Esophagus muscularis mucosa (tissue), 4 donors: ENCODE measurements around the gene SPNS1. TPM values are rescaled to one million over a fixed set of nuclear protein-coding genes. Genes with fewer than 3 reads are reported as not detected.
"Not testable (repeated sequence)": the region's sequence is repeated elsewhere in the genome, so short reads cannot be mapped to it uniquely, and the experiment has no call there.

Source experiments
- DNase-seq: peaks from one replicate; pipeline ENCODE4 v3.0.0-alpha.2; 2017; ENCODE audit errors: extremely low spot score
- H3K27ac ChIP-seq, 4 donors: fragments of 200-600 bp; sonication (generic); replicated peaks in 1 of 4; 1 replicate in 3 of 4; 2 replicates in 1 of 4; pipeline ENCODE4 v1.5.1; 2016 to 2019; ENCODE audit warnings: mild to moderate bottlenecking in 1 of 4
- H3K27me3 ChIP-seq, 4 donors: fragments of 200-600 bp; sonication (generic); one replicate each; pipeline versions ENCODE4 v1.5.1 to v1.6.0; 2016 to 2019
- H3K36me3 ChIP-seq, 4 donors: fragments of 200-600 bp; sonication (generic); one replicate each; pipeline ENCODE4 v1.5.1; 2016 to 2019
- H3K4me1 ChIP-seq, 4 donors: fragments of 200-600 bp; sonication (generic); one replicate each; pipeline ENCODE4 v1.5.1; 2016 to 2019
- H3K4me3 ChIP-seq, 4 donors: fragments of 200-600 bp; sonication (generic); 1 replicate in 2 of 4; 2 replicates in 2 of 4; pipeline ENCODE4 v1.5.1; 2016 to 2019; ENCODE audit warnings: mild to moderate bottlenecking in 4 of 4, moderate library complexity in 1 of 4
- H3K9me3 ChIP-seq, 4 donors: fragments of 200-600 bp; sonication (generic); 1 replicate in 3 of 4; 2 replicates in 1 of 4; pipeline ENCODE4 v1.5.1; 2016 to 2019
- EP300 ChIP-seq: sonication (generic); formaldehyde crosslinking; IDR thresholded peaks from one replicate; pipeline ENCODE4 v1.6.1; 2017; ENCODE audit warnings: antibody characterized with exemption
- POLR2A ChIP-seq: fragments of 450-650 bp; IDR thresholded peaks from one replicate; pipeline ENCODE4 v1.6.1; 2017; ENCODE audit warnings: antibody characterized with exemption, moderate library complexity, mild to moderate bottlenecking, low read depth
- POLR2AphosphoS5 ChIP-seq, 2 donors: sonication (generic); formaldehyde crosslinking; IDR thresholded peaks; one replicate each; pipeline ENCODE4 v1.6.1; 2017; ENCODE audit warnings: antibody characterized with exemption in 2 of 2
- WGBS: methylation state at CpG from one replicate; pipeline ENCODE4 v1.1.5; 2018; 5-methylcytosine and 5-hydroxymethylcytosine counted together
- intact Hi-C: fragments of 100-400 bp; cut with DNase I; formaldehyde crosslinking; loops from one replicate; pipeline ENCODE4 v1.15.1; 2023
- total RNA-seq, 4 donors: library from RNA; depleted of rRNA; stranded (reverse); fragments of >200 nt; gene quantifications; one replicate each; pipeline versions ENCODE4 v1.1.0 to v1.2.1, GENCODE V29; 2016
- TF ChIP-seq, protein P1 (sequence below), 3 experiments: fragments of 200-600 bp in 2 of 3; fragments of 450-650 bp in 1 of 3; sonication (generic) in 2 of 3; IDR thresholded peaks; one replicate each; pipeline ENCODE4 v1.5.1; 2017 to 2019; ENCODE audit warnings: antibody characterized with exemption in 3 of 3, mild to moderate bottlenecking in 2 of 3, moderate library complexity in 1 of 3

The SPNS1 gene
- total RNA-seq, 4 donors from 2014 or later: 12.9 to 36.0 (median 21.8) TPM

DNA sequence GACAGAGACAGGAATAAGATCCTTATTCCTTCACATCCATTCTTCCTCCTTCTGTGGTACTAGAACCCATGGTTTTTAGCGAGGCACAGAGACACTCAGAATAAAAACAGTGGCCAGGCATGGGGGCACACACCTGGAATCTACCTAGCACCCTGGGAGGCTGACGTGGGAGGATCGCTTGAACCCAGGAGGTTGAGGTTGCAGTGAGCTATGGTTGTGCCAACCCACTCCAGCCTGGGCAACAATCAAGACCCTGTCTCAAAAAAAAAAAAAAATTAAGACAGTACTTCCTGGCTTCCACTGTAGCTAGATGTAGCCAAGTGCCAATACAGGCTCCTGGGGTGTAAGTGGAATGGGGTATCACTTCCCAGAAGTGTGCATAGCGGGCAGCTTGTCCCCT lies 7.4 kb upstream of the SPNS1 start:
- no peak for TF ChIP-seq POLR2A
- TF ChIP-seq EP300: no peak
- TF ChIP-seq POLR2AphosphoS5 (IDR thresholded peaks at IDR 0.05): no peak
- TF ChIP-seq, protein P1, sequence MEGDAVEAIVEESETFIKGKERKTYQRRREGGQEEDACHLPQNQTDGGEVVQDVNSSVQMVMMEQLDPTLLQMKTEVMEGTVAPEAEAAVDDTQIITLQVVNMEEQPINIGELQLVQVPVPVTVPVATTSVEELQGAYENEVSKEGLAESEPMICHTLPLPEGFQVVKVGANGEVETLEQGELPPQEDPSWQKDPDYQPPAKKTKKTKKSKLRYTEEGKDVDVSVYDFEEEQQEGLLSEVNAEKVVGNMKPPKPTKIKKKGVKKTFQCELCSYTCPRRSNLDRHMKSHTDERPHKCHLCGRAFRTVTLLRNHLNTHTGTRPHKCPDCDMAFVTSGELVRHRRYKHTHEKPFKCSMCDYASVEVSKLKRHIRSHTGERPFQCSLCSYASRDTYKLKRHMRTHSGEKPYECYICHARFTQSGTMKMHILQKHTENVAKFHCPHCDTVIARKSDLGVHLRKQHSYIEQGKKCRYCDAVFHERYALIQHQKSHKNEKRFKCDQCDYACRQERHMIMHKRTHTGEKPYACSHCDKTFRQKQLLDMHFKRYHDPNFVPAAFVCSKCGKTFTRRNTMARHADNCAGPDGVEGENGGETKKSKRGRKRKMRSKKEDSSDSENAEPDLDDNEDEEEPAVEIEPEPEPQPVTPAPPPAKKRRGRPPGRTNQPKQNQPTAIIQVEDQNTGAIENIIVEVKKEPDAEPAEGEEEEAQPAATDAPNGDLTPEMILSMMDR (IDR thresholded peaks at IDR 0.05): no peak
- Histone ChIP-seq H3K4me1 (no peaks in the 10 kb centered on the region), H3K4me3 (no peak overlapping the region), H3K27ac (no peak overlapping the region), H3K27me3 (no peaks in the 10 kb centered on the region), H3K36me3 (peaks cover 24 to 40% (median 38%) of the 10 kb centered on the region in 4 donors), H3K9me3 (no peaks in the 10 kb centered on the region)
- intact Hi-C loops: no loop called here
- WGBS: 94% methylated on average over 4 of the region's 4 CpGs
- no peak for DNase-seq

DNA sequence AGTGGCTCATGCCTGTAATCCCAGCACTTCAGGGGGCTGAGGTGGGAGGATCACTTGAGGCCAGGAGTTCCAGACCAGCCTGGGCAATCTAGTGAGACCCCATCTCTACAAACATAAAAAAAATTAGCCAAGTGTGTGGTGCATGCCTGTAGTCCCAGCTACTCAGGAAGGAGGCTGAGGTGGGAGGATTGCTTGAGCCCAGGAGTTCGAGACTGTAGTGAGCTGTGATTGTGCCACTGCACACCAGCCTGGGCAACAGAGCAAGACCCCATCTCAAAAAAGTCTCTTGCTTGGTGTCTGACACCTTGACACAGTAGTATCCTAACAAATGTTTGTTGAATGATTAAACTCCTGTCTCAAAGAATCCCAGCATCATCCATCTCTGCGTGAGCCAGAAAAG lies 4.9 kb upstream of the SPNS1 start:
- intact Hi-C loops: not testable (repeated sequence)

DNA sequence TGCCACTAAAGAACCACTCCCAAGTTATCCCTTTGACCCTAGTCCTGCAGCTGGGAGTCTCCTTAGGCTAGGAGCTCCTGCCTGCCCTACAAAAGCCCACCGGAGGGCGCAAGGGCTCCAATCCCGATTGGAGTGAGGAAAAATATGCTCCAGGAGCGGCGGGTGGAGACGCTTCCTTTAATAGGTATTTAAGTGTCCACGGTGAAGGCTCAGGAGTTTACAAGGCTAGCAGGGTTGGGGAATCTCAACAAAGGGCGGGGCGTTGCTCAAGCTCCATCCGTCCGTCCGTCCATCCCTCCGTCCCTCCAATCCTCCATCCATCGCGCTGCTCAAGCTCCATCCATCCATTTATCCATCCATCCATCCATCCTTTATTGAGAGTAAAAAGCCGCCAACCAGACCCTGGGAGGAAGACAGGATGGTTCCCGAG lies 556 bp upstream of the SPNS1 start:
- H3K4me3 ChIP-seq: peak overlapping the region; percentile 78 to 97 (median 90)
- peaks cover 18 to 33% (median 23%) of the 10 kb centered on the region in 4 donors for H3K4me1 ChIP-seq
- intact Hi-C loops: no loop called here
- peak overlapping the region; percentile 78 to 86 (median 81) for H3K27ac ChIP-seq
- peaks cover under 1 to 26% (median 19%) of the 10 kb centered on the region in 4 donors for H3K36me3 ChIP-seq
- no peaks in the 10 kb centered on the region for H3K27me3 ChIP-seq
- TF ChIP-seq EP300 (no peak), POLR2AphosphoS5 (IDR thresholded peaks at IDR 0.05) (no peak)
- TF ChIP-seq, protein P1 (IDR thresholded peaks at IDR 0.05): peak; percentile 55 to 67 (median 58)
- no peaks in the 10 kb centered on the region for H3K9me3 ChIP-seq
- under 1% methylated on average over 17 of the region's 17 CpGs for WGBS
- no peak for DNase-seq

More for the DNA sequence above, 4.9 kb upstream of the SPNS1 start:
- not testable (repeated sequence) for H3K4me1 ChIP-seq, H3K27ac ChIP-seq, H3K27me3 ChIP-seq, H3K4me3 ChIP-seq, H3K9me3 ChIP-seq, DNase-seq
- whole genome bisulfite sequencing: 96% methylated on average over 2 of the region's 2 CpGs
- peaks cover 0 to 15% (median 13%) of the 10 kb centered on the region in 4 donors for H3K36me3 ChIP-seq

DNA sequence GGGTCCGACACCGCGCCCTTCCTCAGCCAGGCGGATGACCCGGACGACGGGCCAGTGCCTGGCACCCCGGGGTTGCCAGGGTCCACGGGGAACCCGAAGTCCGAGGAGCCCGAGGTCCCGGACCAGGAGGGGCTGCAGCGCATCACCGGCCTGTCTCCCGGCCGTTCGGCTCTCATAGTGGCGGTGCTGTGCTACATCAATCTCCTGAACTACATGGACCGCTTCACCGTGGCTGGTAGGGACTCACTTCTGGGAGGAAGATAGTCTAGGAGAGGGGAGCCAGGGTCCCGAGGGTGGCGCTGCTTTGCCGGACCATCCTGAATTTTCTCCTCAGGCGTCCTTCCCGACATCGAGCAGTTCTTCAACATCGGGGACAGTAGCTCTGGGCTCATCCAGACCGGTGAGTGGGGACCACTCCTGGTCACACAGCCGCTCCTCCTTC lies 601 bp downstream of the SPNS1 start:
- Histone ChIP-seq H3K36me3 (peaks cover 10 to 38% (median 30%) of the 10 kb centered on the region in 4 donors), H3K27me3 (no peaks in the 10 kb centered on the region), H3K4me1 (peaks cover 18 to 33% (median 23%) of the 10 kb centered on the region in 4 donors), H3K9me3 (no peaks in the 10 kb centered on the region), H3K27ac (peak overlapping the region; percentile 78 to 86 (median 81)), H3K4me3 (peak overlapping the region; percentile 78 to 97 (median 90))
- no peak for DNase-seq
- no peak for TF ChIP-seq POLR2A
- TF ChIP-seq POLR2AphosphoS5 (IDR thresholded peaks at IDR 0.05): no peak
- TF ChIP-seq EP300: no peak
- TF ChIP-seq, protein P1 (IDR thresholded peaks at IDR 0.05): no peak
- WGBS: 8% methylated on average over 23 of the region's 30 CpGs
- intact Hi-C loops: no loop called here

DNA sequence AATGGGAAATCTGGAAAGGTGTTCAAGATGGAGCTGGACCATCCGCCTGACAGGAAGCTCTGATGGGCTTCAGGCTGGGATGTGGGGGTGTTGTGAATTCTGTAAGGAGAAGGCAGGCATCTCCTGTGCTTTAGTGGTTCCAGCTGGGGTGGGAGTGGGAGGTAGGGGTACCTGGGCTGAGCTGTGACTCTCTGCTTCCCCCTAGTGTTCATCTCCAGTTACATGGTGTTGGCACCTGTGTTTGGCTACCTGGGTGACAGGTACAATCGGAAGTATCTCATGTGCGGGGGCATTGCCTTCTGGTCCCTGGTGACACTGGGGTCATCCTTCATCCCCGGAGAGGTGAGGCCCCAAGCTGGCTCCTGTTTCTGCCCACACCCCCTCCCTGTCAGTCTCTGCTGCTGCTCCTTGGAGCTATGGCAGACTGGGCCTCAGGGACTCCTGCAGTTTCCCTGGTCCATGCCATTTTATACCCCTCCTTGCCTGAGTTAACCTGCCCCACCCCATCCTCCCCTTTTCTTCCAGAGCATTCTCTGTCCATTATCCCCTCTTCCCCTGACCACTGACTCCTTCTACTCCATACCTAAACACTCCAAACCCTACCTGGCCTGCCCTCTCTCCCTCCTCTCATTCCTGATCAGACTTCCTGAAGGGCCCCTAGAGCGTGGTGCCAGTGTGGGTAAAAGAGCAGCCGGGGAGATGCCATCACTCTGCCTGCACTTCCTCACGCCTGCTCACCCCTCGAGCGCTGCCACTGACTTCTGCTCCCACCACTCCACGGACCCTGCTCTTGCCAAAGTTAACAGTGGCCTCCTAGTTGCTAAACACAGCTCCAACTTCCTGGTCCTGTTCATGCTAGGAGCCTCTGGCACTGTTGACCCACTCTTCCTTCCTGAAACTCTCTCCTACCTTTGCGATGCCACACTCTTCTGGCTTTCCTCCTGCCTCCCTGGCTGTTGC lies 3.4 kb downstream of the SPNS1 start:
- intact Hi-C loops: no loop called here
- Histone ChIP-seq H3K9me3 (no peaks in the 10 kb centered on the region), H3K4me3 (no peak overlapping the region), H3K27ac (no peak overlapping the region), H3K36me3 (peaks cover 31 to 66% (median 58%) of the 10 kb centered on the region in 4 donors), H3K27me3 (no peaks in the 10 kb centered on the region), H3K4me1 (peaks cover 18 to 33% (median 23%) of the 10 kb centered on the region in 4 donors)
- no peak for DNase-seq
- WGBS: 85% methylated on average over 10 of the region's 11 CpGs
- no peak for TF ChIP-seq POLR2A
- TF ChIP-seq, protein P1 (IDR thresholded peaks at IDR 0.05): peak in 1 of 3 experiments; percentile 8

DNA sequence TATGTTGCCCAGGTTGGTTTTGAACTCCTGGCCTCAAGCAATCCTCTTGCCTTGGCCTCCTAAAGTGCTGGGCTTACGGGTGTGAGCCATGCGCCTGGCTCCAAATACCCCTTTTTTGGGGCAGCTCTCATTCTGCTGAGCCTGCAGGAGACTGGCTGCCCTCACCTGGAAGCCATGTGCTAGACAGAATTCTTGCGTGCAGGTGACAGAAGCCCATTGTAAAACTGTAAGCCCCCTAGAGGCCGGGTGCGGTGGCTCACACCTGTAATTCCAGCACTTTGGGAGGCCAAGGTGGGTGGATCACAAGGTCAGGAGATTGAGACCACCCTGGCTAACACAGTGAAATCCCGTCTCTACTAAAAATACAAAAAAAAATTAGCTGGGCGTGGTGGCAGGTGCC lies 5.8 kb downstream of the SPNS1 start:
- H3K36me3 ChIP-seq: peaks cover 44 to 89% (median 82%) of the 10 kb centered on the region in 4 donors
- H3K27ac ChIP-seq, DNase-seq, H3K27me3 ChIP-seq, H3K9me3 ChIP-seq, H3K4me3 ChIP-seq, intact Hi-C loops: not testable (repeated sequence)
- H3K4me1 ChIP-seq: peaks cover 10 to 21% (median 12%) of the 10 kb centered on the region in 4 donors
- WGBS: 91% methylated on average over 6 of the region's 7 CpGs
